Endothelial cell of umbilical vein (primary cell): ENCODE results near the gene HTATSF1.

Source experiments
- CTCF ChIP-seq, 2 donors: IDR thresholded peaks; 1 replicate in 1 of 2; 2 replicates in 1 of 2; pipeline ENCODE4 v1.5.1; 2011; ENCODE audit warnings: low read length in 2 of 2, mild to moderate bottlenecking in 2 of 2, moderate library complexity in 2 of 2, control low read depth in 1 of 2, inconsistent platforms in 1 of 2, low read depth in 1 of 2; ENCODE audit not compliant: insufficient read depth in 1 of 2; ENCODE audit errors: extremely low read depth in 1 of 2
- EZH2 ChIP-seq: IDR thresholded peaks from 2 replicates; pipeline ENCODE4 v1.6.1; 2012; ENCODE audit warnings: borderline replicate concordance, low read depth, mild to moderate bottlenecking, moderate library complexity, low read length, inconsistent platforms; ENCODE audit not compliant: severe bottlenecking
- POLR2A ChIP-seq: IDR thresholded peaks from 2 replicates; pipeline ENCODE4 v1.6.1; 2012; ENCODE audit warnings: low read depth, mild to moderate bottlenecking, control low read depth, low read length
- POLR2AphosphoS5 ChIP-seq: IDR thresholded peaks from 2 replicates; pipeline ENCODE4 v1.6.1; 2012; ENCODE audit warnings: low read depth, mild to moderate bottlenecking, control low read depth, low read length, moderate library complexity; ENCODE audit not compliant: insufficient read depth

- TF ChIP-seq POLR2A (no peak), EZH2 (no peak), CTCF (IDR thresholded peaks at IDR 0.05; ENCODE audit: extremely low read depth in 1 of 2, insufficient read depth in 1 of 2, low read depth in 1 of 2, low read length in 2 of 2) (no peak), POLR2AphosphoS5 (no peak)
These were observed 58.3 kb downstream of the HTATSF1 start for GRCh38 chrX:136555694-136556093.
